GM21737 (cell line): Measurements from ENCODE around the gene STK32B.
"Not testable (repeated sequence)": the region's sequence is repeated elsewhere in the genome, so short reads cannot be mapped to it uniquely, and the experiment has no call there.

Experiments
- ATAC-seq: cut with Tn5 transposase; IDR thresholded peaks from one replicate; pipeline ENCODE4 v1.9.1; 2021; ENCODE audit warnings: mild to moderate bottlenecking, moderate library complexity; ENCODE audit not compliant: unreplicated experiment

STK32B gene

DNA sequence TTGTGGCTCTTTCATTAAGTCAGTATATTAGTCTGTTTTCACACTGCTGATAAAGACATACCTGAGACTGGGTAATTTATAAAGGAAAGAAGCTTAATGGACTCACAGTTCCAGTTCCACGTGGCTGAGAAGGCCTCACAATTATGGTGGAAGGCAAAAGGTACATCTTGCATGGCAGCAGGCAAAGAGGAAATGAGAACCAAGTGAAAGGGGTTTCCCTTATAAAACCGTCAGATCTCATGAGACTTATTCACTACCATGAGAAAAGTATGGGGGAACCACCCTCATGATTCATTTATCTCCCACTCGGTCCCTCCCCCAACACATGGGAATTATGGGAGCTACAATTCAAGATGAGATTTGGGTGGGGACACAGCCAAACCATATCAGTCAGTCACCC is 15.7 kb downstream of the STK32B start:
- ATAC-seq, result not testable (repeated sequence)

DNA sequence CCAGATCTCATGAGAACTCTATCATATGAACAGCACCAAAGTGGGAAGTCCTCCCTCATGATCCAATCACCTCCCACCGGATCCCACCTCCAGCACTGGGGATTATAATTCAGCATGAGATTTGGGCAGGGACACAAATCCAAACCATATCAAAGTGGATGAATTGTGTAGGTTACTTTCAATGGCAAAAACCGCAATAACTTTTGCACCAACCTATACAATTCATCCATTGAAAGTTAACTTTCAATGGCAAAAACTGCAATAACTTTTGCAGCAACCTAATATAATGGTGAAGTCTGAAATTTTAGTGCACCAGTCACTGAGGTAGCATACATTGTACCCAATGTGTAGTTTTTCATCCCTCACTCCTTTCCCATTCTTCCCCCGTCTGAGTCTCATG is 16.6 kb downstream of the STK32B start:
- ATAC-seq, result no peak

DNA sequence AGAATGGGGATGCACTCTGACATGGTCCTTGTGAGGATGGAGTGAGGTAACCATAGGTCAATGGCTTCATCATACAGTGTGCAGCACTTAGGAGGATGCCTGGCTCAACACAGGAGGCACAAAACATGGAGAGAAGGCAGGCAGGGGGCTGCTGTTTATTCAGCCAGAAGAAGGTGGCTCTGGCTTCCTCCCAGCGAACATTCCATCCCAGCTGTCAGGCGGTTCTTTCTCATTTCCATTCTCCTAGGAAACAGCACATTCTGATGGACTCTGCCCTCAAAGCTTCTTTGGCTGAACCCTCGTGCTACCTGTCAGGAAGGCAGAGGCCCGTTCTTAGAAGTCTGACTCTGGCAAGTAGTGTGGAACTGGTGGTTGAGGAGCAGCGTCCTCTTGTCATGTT is 18.6 kb downstream of the STK32B start:
- no peak for ATAC-seq

DNA sequence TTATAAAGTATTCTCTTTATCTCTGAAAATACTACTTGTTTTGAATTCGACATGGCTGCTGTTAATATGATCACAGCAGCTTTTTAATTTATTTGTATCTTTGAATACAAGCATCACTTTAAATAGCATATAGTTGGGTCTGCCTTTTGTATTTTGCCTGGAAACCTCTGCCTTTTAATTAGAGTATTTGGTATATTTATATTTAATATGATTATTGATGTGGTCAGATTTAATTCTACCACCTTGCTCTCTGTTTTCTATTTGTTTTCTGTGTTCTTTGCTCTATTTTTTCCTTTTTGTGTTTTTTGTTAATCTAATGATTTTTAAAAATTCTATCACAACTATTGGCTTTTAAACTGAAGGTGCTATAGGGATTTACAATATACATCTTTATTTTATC is 21.7 kb downstream of the STK32B start:
- ATAC-seq, result no peak

DNA sequence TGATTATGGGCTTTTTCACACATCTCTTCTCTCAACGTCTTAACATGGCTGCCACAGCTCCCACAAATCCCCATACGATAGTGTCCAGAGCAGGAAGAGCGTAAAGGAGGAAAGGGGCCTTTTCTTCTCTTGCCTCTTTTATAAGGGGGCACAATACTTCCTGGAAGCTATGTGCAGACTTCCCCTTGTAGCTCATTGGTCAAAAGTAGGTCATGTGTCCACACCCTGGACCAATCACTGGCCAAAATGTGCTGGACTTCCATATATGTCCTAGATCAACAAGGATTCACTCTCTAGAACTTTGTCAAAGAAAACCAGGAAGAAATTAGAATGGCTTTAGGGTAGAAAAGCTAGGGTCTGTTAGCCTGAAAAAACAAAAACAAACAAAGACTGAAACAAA is 26.7 kb downstream of the STK32B start:
- ATAC-seq, result no peak

DNA sequence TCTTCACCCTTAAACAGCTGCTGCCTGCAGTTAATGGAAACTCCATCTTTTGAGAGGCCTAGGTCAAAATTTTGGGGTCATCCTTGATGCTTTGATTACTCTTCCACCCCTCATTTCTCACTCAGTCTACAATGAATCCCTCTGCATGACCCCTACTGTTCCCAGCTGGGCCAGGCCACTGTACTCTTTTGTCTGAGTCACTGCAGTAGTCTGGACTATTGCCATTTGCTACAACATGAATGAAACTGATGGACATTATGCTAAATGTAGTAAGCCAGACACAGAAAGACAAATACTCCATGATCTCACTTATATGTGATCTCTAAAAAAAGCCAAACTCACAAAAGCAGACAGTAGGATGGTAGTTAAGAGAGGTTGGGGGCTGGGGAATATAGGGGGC is 28.3 kb downstream of the STK32B start:
- no peak for ATAC-seq

DNA sequence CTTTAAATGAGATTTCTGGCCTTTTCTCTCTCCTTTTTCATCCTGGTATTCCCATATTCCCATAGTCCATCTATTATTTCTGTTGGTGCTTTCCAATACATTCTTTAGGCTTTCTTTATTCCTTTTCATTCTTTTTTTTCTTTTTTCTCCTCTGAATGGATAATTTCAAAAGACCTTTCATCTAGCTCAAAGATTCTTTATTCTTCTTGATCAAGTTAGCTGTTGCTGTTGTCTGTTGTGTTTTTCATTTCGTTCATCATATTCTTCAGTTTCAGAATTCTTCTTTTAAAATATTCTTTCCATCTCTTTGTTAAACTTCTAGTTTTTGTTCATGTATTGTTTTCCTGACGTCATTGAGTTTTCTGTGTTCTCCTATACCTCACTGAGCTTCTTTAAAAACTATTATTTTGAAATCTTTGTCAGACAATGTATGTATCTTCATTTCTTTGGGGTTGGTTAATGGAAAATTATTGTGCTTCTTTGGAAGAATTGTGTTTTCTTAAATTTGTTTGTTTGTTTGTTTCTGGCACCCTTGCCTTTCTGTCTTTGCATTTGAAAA is 30.2 kb downstream of the STK32B start:
- ATAC-seq, result no peak

DNA sequence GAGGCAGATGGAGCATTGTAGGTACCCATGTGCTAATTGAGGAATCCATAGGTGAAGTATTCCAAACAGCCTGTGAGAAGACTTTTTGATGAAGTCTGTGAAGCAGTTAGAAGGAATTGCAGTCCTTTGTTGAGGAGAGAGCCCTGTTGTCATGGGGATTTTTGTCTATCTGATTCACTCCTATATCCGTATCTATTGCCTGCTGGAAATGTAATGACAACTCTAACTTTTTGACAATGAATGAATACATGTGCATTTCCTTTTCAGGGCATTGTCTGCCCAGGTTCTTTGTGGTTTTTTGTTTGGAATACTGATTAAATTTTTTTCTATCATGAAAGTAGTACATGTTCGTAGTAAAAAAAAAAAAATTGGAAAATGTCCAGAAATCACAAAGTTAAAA is 31.1 kb downstream of the STK32B start:
- no peak for ATAC-seq

DNA sequence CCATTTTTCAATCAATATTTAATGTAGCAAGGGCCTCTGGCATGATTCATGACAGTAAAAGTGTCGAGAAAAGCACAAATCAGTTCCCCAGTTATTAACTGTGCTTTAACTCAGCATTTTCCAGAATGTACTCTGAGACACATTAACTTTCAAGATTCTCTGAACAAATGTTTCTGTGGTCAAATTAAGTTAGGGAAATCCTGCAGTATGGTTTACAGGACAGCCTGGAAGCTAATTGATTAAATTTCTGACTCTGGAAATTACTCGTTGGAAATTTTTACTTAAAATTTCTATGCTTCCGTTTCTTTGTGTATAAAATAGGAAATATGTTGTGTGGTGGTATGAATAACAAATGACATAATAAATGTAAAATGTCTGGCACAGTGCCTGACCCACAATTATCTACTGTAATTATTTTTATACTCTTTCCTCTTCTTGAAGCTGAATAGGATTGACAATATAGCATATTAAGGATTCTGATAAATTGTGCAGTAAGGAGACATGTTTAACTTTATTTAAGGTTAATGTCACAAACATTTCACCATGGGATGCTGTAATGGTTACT is 33.7 kb downstream of the STK32B start:
- no peak for ATAC-seq

DNA sequence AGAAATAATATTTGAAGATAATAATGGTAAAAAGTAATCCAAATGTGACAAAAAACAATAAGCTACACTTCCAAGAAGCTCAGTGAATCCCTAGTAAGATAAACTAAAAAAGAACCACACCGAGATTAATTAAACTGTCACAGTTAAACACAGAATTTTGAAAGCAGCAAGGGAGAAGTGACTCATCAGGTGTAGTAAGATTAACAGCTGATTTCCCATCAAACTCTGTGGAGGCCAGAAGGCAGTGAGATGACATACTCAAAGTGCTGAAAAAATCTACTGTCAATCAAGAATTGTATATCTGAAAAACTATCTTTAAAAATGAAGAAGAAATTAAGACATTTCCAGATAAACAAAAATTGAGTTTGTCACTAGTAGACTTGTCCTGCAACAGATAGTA is 35.3 kb downstream of the STK32B start:
- no peak for ATAC-seq

DNA sequence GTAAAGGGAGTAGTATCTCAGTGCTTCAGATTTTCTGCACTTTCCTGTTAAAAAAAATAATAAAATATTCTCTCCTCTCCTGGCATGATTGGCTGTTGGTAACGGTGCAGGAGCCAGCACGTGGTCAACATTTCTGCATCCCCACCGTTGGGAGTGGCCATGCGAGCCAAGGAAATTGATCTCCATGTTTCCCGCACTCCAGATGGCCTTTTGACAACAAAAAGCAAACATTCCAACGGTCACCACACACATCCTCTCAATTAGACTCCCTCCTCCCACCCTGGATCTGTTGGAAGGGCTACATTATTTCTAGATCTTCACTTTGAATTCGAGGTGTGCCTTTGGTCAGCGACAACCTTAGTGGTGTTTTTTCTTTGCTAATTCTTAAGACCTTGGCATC is 45.0 kb downstream of the STK32B start:
- no peak for ATAC-seq

DNA sequence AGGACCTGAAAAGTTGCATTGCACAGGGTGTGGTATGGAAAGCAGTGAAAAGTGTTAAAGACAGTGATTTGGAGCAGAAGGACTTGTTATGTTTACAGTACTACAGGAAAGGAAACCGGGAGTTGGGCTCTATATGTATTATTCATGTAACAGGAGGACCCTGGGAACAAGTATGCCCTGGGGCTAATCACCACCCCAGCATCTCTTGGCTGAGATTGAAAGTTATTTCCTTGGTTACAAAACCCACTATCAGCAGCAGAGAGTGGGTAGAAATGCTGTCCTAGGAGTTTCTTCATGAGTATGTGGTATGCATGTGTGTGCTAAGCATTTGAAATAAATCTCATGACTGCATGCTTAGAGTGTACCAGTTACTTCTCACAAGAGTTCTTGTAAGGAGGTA is 46.9 kb downstream of the STK32B start:
- no peak for ATAC-seq

DNA sequence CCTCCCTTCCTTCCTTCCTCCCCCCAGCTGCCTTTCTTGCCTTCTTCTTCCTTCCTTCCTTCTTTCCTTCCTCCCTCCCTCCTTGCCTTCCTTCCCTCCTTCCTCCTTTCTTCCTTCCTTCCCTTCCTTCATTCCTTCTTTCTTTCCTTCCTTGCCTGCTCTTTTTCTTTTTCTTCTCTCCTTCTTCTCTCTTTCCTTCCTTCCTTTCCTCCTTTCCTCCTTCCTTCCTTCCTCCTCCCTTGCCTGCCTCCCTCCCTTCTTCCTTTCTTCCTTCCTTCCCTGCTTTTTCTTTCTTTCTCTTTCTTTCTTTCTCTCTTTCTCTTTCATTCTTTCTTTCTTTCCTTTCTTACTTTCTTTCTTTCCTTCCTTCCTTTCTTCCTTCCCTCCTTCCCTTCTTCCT is 49.1 kb downstream of the STK32B start:
- ATAC-seq, result no peak

DNA sequence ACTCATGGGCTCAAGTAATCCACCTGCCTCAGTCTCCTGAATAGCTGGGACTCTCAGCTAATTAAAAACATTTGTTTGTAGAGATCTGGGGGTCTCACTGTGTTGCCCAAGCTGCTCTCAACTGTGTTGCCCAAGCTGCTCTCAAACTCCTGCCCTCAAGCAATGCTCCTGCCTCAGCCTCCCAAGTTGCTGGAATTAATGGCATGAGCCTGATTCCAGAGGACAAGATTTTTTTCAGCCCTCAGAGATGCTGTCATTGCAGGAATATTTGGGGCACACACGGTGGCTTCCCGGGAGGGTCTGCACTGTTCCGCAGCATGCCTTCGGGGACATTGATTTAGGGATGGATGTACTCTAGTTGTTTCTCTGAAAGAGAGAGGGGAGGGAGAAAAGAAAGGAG is 49.7 kb downstream of the STK32B start:
- ATAC-seq, result no peak

DNA sequence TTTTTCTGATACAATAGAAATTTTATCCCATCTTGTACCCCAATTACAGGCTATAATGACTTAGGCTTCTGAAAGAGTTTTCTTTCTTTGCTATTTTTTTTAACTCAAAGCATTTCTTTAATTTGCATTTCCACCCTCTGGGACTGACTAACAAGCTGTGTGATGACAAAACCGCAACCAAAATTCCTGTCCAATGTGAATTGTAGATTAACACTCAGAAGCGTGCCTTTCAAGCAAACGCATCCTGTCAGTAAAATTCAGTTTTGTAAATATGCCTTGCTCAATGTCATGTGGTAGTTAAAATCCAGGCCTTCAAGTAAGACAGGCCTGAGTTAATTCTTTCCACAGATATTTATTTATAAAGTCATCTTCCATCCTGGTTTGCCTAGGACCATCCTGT is 50.3 kb downstream of the STK32B start:
- no peak for ATAC-seq

DNA sequence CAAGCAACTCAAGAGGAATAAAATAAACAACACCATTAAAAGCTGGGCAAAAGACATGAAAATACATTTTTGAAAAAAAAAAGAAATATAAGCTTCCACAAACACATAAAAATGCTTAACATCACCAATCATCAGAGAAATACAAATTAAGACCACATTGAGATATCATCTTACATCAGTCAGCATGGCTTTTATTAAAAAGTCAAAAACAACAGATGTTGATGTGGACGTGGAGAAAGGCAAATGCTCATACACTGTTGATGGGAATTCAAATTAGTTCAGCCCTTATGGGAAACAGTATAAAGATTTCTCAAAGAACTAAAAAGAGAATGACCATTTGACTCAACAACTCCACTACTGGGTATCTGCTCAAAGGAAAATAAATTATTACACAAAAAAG is 59.6 kb downstream of the STK32B start:
- ATAC-seq, result no peak

DNA sequence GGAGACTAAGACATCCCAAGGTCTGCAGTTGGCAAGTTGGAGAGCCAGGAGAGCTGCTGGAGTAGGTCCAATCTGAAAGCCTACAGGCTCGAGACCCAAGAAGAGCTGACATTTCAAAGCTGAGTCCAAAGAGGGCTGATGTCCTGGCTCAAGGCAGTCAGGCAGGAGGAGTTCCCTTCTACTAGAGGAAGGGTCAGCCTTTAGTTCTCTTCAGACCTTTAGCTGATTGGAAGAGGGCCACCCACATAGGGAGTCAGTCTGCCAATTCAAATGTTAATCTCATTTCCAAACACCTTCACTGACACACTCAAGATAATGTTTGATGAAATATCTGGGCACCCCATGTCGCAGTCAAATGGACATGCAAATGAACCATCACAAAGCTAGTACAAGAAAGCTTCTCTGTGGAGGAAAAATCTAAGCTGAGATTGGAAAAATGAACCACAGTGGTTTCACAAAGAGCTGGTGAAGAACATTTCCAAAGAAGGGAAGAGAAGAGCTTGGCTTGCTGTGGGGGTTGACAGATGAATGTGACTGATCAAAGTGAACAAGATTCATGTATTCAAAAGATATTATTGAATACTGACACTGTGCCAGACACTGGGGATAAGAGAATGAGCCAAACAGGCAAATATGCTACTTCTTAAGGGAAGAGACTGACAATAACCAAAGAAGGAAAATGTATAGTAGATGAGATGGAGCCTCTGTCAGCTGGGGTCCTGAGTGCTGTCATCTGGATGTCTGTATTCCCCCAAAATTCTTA is 61.2 kb downstream of the STK32B start:
- ATAC-seq, result no peak

DNA sequence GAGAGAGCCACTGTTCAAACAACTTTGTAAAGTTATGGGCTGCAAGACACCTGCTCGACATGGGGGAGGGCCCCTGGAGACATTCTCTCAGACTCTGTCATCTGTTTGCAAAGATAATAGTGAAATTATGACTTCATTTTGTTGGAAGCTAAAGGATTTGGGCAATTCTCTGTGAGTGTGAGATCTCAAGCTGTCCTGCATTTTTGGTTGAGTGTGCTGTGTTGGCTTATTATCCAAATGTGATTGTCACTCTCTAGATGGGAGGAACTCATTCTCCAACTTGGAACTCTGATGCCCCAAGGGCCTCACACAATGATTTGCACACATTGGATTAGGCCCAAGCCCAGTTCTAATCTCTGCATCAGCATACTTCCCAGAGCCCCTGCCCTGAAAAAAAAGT is 63.7 kb downstream of the STK32B start:
- ATAC-seq, result no peak

DNA sequence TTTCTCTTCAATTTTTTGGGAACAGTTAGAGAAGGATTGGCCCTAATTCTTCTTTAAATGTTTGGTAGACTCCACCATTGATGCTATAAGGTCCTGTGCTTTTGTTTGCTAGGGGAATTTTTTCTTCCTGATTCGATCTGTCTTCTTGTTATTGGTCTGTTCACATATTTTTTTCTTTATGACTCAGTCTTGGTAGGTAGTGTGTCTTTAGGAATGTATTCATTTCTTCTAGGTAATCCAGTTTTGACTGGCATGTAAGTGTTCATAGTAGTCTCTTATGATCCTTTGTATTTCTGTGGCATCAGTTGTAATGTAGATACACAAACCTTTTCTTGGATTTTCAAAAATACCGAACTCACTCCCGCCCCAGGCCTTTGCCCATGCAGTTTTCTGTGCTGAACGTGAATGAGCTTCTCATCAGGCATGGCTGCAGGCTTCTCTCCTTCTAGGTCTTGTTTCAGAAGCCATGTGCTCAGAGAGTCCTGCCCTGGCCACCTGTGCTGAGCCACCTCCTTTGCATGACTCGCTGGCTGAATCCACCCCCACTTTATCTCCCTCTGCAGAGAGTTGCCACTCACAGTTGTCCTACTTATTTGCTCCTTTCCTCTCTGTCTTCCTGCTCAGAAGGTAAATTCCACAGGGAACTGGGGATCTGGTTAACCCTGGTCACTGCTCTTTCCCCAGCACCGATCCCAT is 67.0 kb downstream of the STK32B start:
- ATAC-seq, result no peak

DNA sequence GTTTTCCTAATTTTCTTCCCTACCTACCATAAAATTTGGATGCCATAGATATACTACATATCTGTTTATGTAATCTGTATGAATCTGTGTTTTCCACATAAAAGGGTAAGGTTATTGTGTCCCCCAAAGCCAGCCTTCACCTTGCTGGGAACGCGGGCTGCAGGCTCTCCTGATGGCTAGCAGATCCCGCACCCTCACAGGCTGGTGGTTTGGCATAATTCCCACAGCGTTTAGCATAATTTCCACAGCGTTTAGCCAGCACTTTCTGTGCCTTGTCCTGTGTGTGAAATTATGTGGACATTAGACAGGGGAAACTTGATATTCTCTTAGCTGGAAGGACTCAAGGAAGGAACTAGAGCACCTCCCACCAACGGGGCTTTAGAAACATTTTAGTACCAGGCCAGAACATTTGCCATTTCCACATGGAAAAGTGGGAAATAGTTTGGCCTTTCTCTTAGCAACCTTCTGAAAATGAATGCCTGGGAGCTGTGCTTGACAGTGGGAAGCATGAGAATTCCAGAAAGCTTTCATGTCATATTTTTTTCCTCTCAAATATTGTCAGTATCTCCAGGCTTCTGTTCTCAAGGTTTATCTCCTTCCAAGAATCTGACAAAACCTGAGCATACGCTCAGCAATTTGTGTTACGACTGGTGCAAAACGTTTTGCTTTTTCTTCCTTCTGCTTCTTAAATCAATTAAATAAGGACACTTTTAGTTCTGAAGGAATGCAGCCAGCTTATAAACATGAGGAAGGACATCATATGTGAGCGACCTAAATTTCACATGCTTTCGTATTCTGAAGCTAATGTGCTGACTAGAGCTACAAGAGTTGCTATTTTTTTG is 67.9 kb downstream of the STK32B start:
- ATAC-seq, result no peak

DNA sequence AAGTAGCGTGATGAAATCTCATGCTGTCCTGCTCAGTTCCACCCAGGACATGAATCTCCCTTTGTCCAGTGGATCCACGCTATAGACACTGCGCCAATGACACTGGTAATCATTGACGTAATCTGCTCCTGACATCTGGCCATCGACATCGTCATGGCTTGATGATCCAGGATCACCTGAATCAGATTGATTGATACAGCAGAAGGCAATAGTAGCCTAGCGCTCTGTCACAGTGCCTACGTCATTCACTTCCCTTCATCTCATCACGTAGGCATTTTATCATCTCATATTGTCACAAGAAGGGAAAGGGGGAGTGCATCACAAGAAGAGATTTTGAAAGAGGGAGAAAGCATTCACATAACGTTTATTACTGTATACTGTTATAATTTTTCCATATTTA is 68.8 kb downstream of the STK32B start:
- ATAC-seq, result no peak
